Testis (tissue), 3 donors: ENCODE measurements around the gene KHDC3L. TPM values are rescaled to one million over a fixed set of nuclear protein-coding genes. Genes with fewer than 3 reads are reported as not detected.

Source experiments
- DNase-seq: peaks from one replicate; pipeline ENCODE4 v3.0.0-alpha.2; 2019
- H3K27ac ChIP-seq, 2 donors: fragments of 200-600 bp; sonication (generic); one replicate each; pipeline ENCODE4 v1.5.1; 2019
- H3K27me3 ChIP-seq: fragments of 200-600 bp; sonication (generic); one replicate; pipeline ENCODE4 v1.5.1; 2019
- H3K36me3 ChIP-seq: fragments of 200-600 bp; sonication (generic); one replicate; pipeline ENCODE4 v1.5.1; 2017; ENCODE audit warnings: low read depth; ENCODE audit errors: missing control alignments
- H3K4me1 ChIP-seq: fragments of 200-600 bp; sonication (generic); one replicate; pipeline ENCODE4 v1.5.1; 2019
- H3K4me3 ChIP-seq, 2 donors: fragments of 200-600 bp; sonication (generic); one replicate each; pipeline ENCODE4 v1.5.1; 2017 to 2019
- H3K9me3 ChIP-seq: fragments of 200-600 bp; sonication (generic); one replicate; pipeline ENCODE4 v1.5.1; 2017
- POLR2A ChIP-seq: fragments of 450-650 bp; IDR thresholded peaks from one replicate; pipeline ENCODE4 v1.6.1; 2017; ENCODE audit warnings: antibody characterized with exemption, mild to moderate bottlenecking, moderate library complexity
- WGBS, 2 donors: methylation state at CpG; one replicate each; pipeline ENCODE4 v1.1.5; 2018; 5-methylcytosine and 5-hydroxymethylcytosine counted together
- intact Hi-C: fragments of 100-400 bp; cut with DNase I; formaldehyde crosslinking; loops from one replicate; pipeline ENCODE4 v1.15.1; 2023; ENCODE audit warnings: low total_unique reads
- polyA plus RNA-seq: library from polyadenylated mRNA; stranded (reverse); fragments of 350-450 nt; fragmentation: Illumina TruSeq; extraction: RNeasy Lipid Tissue Mini Kit (QIAGEN cat#74804); gene quantifications from one replicate; pipeline ENCODE4 v1.2.3, GENCODE V29; 2014; ENCODE audit warnings: low read depth, low replicate concordance; ENCODE audit not compliant: insufficient read depth
- total RNA-seq, 2 donors: library from RNA; depleted of rRNA; stranded (reverse); fragments of >200 nt; gene quantifications; one replicate each; pipeline ENCODE4 v1.2.3, GENCODE V29; 2016
- TF ChIP-seq, protein P1 (sequence below), 3 experiments: fragments of 450-650 bp in 2 of 3; fragments of 200-600 bp in 1 of 3; sonication (generic) in 1 of 3; IDR thresholded peaks; one replicate each; pipeline ENCODE4 v1.5.1; 2016 to 2019; ENCODE audit warnings: antibody characterized with exemption in 3 of 3, mild to moderate bottlenecking in 2 of 3, moderate library complexity in 1 of 3

KHDC3L gene
- total and polyA plus RNA-seq, 3 donors from 2014 or later, result 0.47 TPM; not detected in 2

DNA sequence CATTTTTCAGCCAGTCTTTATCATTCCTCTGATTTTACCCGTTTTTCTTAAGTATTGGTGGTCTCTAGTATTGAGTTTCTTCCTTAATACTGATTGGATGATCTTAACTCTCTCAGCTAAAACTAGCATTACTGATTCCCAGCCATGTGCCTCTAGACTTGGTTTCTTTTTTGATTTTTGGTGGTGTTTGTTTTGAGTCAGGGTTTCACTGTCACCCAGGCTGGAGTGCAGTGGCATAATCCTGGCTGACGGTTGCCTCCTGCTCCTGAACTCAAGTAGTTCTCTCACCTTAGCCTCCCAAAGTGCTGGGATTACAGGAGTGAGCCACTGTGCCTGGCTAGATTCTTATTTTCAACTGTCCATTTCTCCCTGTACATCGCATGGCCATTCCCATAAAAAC lies 33.3 kb upstream of the KHDC3L start:
- Histone ChIP-seq H3K4me1 (no peaks in the 10 kb centered on the region), H3K27ac (no peak overlapping the region), H3K4me3 (no peak overlapping the region), H3K36me3 (no peaks in the 10 kb centered on the region), H3K9me3 (no peaks in the 10 kb centered on the region), H3K27me3 (no peaks in the 10 kb centered on the region)
- TF ChIP-seq POLR2A, result no peak
- TF ChIP-seq, protein P1, sequence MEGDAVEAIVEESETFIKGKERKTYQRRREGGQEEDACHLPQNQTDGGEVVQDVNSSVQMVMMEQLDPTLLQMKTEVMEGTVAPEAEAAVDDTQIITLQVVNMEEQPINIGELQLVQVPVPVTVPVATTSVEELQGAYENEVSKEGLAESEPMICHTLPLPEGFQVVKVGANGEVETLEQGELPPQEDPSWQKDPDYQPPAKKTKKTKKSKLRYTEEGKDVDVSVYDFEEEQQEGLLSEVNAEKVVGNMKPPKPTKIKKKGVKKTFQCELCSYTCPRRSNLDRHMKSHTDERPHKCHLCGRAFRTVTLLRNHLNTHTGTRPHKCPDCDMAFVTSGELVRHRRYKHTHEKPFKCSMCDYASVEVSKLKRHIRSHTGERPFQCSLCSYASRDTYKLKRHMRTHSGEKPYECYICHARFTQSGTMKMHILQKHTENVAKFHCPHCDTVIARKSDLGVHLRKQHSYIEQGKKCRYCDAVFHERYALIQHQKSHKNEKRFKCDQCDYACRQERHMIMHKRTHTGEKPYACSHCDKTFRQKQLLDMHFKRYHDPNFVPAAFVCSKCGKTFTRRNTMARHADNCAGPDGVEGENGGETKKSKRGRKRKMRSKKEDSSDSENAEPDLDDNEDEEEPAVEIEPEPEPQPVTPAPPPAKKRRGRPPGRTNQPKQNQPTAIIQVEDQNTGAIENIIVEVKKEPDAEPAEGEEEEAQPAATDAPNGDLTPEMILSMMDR (IDR thresholded peaks at IDR 0.05), result no peak
- WGBS, 2 donors, result 69 to 77% methylated on average over 3 of the region's 3 CpGs
- intact Hi-C loops, result no loop called here
- DNase-seq, result no peak

DNA sequence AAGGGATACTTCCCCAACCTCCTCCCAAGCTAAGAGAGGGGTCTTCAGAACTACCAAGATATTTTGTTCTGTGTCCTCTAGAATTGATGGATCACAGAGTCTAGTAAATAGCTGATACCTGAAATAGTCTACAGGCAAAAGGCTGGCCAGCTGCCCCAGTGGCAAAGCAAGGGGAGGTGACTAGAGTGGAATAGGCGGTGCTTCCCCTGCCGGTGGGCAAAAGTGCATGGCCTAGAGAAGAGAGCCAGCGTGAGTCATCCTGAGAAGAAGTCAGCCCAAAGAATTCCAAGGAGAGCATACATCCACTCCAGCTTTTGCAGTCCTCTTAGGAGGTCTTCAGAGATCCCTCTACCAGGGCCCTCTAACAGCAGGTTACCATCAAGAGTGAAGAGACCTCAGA lies 23.1 kb upstream of the KHDC3L start:
- Histone ChIP-seq H3K27me3 (no peaks in the 10 kb centered on the region), H3K27ac (no peak overlapping the region), H3K36me3 (no peaks in the 10 kb centered on the region), H3K9me3 (no peaks in the 10 kb centered on the region), H3K4me1 (no peaks in the 10 kb centered on the region), H3K4me3 (no peak overlapping the region)
- WGBS, 2 donors, result 70 to 74% methylated on average over 3 of the region's 3 CpGs
- TF ChIP-seq, protein P1 (IDR thresholded peaks at IDR 0.05), result no peak
- TF ChIP-seq POLR2A, result no peak
- intact Hi-C loops, result no loop called here
- DNase-seq, result no peak

DNA sequence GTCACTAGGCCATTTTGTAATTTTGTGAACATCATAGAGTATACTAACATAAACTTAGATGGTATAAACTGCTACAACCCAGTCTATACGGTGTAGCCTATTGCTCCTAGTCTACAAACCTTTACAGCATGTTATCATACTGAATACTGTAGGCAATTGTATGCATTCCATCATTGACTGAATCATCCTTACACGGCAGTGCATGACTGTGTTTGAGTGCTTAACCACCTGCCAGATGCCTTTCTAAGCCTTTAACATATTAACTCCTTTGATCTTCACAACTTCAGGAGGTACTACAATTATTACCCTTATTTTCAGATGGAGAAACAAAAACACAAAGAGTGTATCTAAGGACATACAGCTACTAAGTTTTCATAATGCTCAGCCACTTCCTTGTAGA lies 22.4 kb upstream of the KHDC3L start:
- WGBS, 2 donors, result 76 to 81% methylated on average over 2 of the region's 2 CpGs
- intact Hi-C loops, result no loop called here
- H3K36me3 ChIP-seq, result no peaks in the 10 kb centered on the region
- H3K4me1 ChIP-seq, result no peaks in the 10 kb centered on the region
- no peak for DNase-seq
- no peak overlapping the region for H3K4me3 ChIP-seq
- no peaks in the 10 kb centered on the region for H3K9me3 ChIP-seq
- H3K27me3 ChIP-seq, result no peaks in the 10 kb centered on the region
- TF ChIP-seq, protein P1 (IDR thresholded peaks at IDR 0.05), result no peak
- TF ChIP-seq POLR2A, result no peak
- no peak overlapping the region for H3K27ac ChIP-seq

DNA sequence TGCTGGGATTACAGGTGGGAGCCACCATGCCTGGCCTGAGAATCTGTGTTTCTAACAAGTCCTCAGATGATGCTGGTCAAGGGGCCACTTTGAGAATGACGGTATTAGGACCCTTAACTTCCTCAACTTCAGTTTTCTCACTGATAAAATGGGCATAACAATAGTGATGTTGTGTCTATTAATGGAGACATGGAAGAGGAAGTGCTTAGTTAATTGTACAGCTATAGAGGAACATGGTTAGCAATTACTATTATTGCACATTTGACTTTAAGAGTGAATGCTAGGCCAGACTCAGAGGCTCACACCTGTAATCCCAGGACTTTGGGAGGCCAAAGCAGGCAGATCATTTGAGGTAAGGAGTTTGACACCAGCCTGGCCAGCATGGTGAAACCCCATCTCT lies 21.1 kb upstream of the KHDC3L start:
- Histone ChIP-seq H3K9me3 (no peaks in the 10 kb centered on the region), H3K4me1 (no peaks in the 10 kb centered on the region), H3K36me3 (no peaks in the 10 kb centered on the region), H3K4me3 (no peak overlapping the region), H3K27ac (no peak overlapping the region), H3K27me3 (no peaks in the 10 kb centered on the region)
- TF ChIP-seq POLR2A, result no peak
- intact Hi-C loops, result no loop called here
- no peak for DNase-seq
- 79 to 96% methylated on average over 1 of the region's 1 CpG for WGBS, 2 donors

DNA sequence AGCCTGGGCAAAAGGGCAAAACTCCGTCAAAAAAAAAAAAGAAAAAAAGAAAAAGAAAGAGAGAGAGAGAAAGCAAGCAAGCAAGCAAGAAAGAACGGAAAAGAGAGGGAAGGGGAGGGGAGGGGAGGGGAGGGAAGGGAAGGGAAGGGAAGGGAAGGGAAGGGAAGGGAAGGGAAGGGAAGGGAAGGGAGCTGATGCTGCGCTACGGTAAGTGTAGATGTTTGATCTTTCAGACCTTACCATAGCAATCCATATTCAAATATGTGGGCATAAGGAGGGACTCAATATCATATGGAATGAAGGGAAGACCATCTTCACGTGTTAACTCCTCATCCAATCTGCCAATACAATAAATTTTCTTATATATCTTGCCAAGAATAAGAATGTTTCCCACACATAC lies 20.3 kb upstream of the KHDC3L start:
- no peak overlapping the region for H3K27ac ChIP-seq
- TF ChIP-seq POLR2A, result no peak
- TF ChIP-seq, protein P1 (IDR thresholded peaks at IDR 0.05), result no peak
- intact Hi-C loops, result no loop called here
- no peaks in the 10 kb centered on the region for H3K4me1 ChIP-seq
- no peaks in the 10 kb centered on the region for H3K9me3 ChIP-seq
- no peak for DNase-seq
- WGBS, 2 donors, result 80 to 81% methylated on average over 5 of the region's 5 CpGs
- H3K36me3 ChIP-seq, result no peaks in the 10 kb centered on the region
- H3K4me3 ChIP-seq, result no peak overlapping the region
- no peaks in the 10 kb centered on the region for H3K27me3 ChIP-seq
